Endothelial cell (in vitro differentiated cells): ENCODE results near the gene DOCK10. TPM values are rescaled to one million over a fixed set of nuclear protein-coding genes. Genes with fewer than 3 reads are reported as not detected.
A peak's percentile ranks its signal among the peaks of the same experiment; 100 is the strongest.

ENCODE experiments used
- DNase-seq: peaks from one replicate; pipeline ENCODE4 v3.0.0; 2021; ENCODE audit warnings: low spot score
- H3K27ac Mint-ChIP-seq: one replicate; pipeline ENCODE4 v1.8.0; 2021; ENCODE audit warnings: mixed read lengths, inconsistent platforms; ENCODE audit not compliant: unreplicated experiment
- H3K27me3 Mint-ChIP-seq: one replicate; pipeline ENCODE4 v1.8.0; 2021; ENCODE audit warnings: mild to moderate bottlenecking, moderate library complexity, mixed read lengths, inconsistent platforms; ENCODE audit not compliant: unreplicated experiment
- H3K36me3 Mint-ChIP-seq: one replicate; pipeline ENCODE4 v1.8.0; 2021; ENCODE audit warnings: mild to moderate bottlenecking, low read depth, mixed read lengths, inconsistent platforms; ENCODE audit not compliant: unreplicated experiment
- H3K4me1 Mint-ChIP-seq: one replicate; pipeline ENCODE4 v1.8.0; 2021; ENCODE audit warnings: mild to moderate bottlenecking, mixed read lengths, inconsistent platforms; ENCODE audit not compliant: unreplicated experiment
- H3K4me3 Mint-ChIP-seq: one replicate; pipeline ENCODE4 v1.8.0; 2021; ENCODE audit warnings: mild to moderate bottlenecking, mixed read lengths, inconsistent platforms; ENCODE audit not compliant: unreplicated experiment
- H3K9me3 Mint-ChIP-seq: one replicate; pipeline ENCODE4 v1.8.0; 2021; ENCODE audit warnings: mixed read lengths, inconsistent platforms; ENCODE audit not compliant: unreplicated experiment
- CTCF ChIP-seq: fragments of 200-600 bp; sonication (generic); IDR thresholded peaks from one replicate; pipeline ENCODE4 v1.5.0; 2021; ENCODE audit warnings: antibody characterized with exemption; ENCODE audit not compliant: unreplicated experiment
- total RNA-seq: library from RNA; stranded (reverse); fragmentation: NEBNext Ultra II Directional; extraction: Animal tissue kit (Norgen Biotek cat#: 25700); gene quantifications from one replicate; pipeline ENCODE4 v1.2.1, GENCODE V29; 2021; ENCODE audit not compliant: unreplicated experiment

The DOCK10 gene
- total RNA-seq, 1 donor from 2014 or later, result 7.6 TPM

DNA sequence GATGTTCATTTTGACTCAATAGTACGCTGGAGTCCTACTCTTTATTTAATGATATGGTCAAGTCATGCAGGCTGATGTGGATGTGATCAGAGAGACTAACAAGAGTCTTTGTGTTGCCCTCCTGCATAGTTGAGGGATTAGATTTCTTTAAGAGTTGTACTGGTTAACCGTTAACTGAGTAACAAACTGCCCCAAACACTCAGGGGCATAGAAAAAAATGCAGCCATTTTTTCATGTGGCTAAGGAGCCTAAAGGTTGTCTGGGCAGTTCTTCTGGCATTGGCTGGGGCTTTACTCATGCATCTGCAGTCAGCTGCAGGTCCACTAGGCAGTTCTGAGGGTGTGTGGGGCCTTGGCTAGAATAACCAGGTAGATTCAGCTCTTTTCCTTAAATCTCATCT, 32.5 kb downstream of the DOCK10 start:
- Mint-ChIP-seq H3K27me3 (no peaks in the 10 kb centered on the region), H3K4me1 (no peaks in the 10 kb centered on the region), H3K4me3 (no peak overlapping the region), H3K27ac (no peak overlapping the region), H3K9me3 (no peaks in the 10 kb centered on the region), H3K36me3 (no peaks in the 10 kb centered on the region)
- no peak for TF ChIP-seq CTCF
- no peak for DNase-seq

GRCh38 chr2:225008935-225009334, 33.3 kb downstream of the DOCK10 start:
- no peaks in the 10 kb centered on the region for H3K4me1 Mint-ChIP-seq
- no peak overlapping the region for H3K4me3 Mint-ChIP-seq
- peak; percentile 35 for TF ChIP-seq CTCF
- peak; percentile 30 for DNase-seq
- H3K27me3 Mint-ChIP-seq, result no peaks in the 10 kb centered on the region
- H3K9me3 Mint-ChIP-seq, result no peaks in the 10 kb centered on the region
- no peaks in the 10 kb centered on the region for H3K36me3 Mint-ChIP-seq
- H3K27ac Mint-ChIP-seq, result no peak overlapping the region

DNA sequence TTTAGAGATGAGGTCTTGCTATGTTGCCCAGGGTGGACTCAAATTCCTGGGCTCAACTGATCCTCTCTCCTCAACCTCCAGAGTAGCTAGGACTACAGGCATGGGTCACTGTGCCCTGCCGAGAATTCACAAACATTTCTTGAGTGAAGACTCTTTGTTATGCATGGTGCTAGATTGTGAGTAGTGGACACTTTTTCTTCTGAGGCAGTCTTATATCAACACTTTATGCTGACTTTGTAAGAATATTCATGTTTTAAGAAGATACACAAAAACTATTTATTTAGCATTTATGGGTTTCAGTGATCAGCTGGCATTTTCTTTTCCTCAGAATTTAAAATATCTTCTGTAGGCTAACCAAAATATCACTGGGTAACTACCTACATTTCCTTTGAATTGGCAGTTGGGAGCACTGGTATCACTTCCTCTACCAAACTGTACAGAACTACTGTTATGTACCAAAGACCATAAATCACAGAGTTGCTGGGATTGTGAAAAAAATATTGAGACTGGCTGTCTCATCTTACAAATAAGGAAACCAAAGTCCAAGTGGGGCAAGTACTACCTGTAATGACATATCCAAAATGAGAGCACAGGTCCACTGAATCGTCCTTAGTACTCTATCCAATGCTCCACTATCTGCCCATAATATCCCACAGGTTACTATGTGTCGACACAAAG, 34.0 kb downstream of the DOCK10 start:
- Mint-ChIP-seq H3K4me1 (no peaks in the 10 kb centered on the region), H3K4me3 (no peak overlapping the region), H3K9me3 (no peaks in the 10 kb centered on the region), H3K27me3 (no peaks in the 10 kb centered on the region), H3K27ac (no peak overlapping the region), H3K36me3 (no peaks in the 10 kb centered on the region)
- no peak for TF ChIP-seq CTCF
- DNase-seq, result no peak

- H3K36me3 Mint-ChIP-seq, result no peaks in the 10 kb centered on the region
- H3K9me3 Mint-ChIP-seq, result no peaks in the 10 kb centered on the region
- no peak overlapping the region for H3K4me3 Mint-ChIP-seq
- no peaks in the 10 kb centered on the region for H3K4me1 Mint-ChIP-seq
- TF ChIP-seq CTCF, result no peak
- DNase-seq, result no peak
- H3K27ac Mint-ChIP-seq, result no peak overlapping the region
- no peaks in the 10 kb centered on the region for H3K27me3 Mint-ChIP-seq
Observed at GRCh38 chr2:225006730-225007129, 35.5 kb downstream of the DOCK10 start.

- no peaks in the 10 kb centered on the region for H3K27me3 Mint-ChIP-seq
- no peak overlapping the region for H3K4me3 Mint-ChIP-seq
- DNase-seq, result no peak
- H3K9me3 Mint-ChIP-seq, result no peaks in the 10 kb centered on the region
- H3K36me3 Mint-ChIP-seq, result no peaks in the 10 kb centered on the region
- H3K27ac Mint-ChIP-seq, result no peak overlapping the region
- no peak for TF ChIP-seq CTCF
- H3K4me1 Mint-ChIP-seq, result peaks cover 9% of the 10 kb centered on the region
Observed at GRCh38 chr2:225004597-225004996, 37.7 kb downstream of the DOCK10 start.
